ENCODE measurements around the gene SLC37A3. TPM values are rescaled to one million over a fixed set of nuclear protein-coding genes. Genes with fewer than 3 reads are reported as not detected.

Gene SLC37A3
- total RNA-seq, 1 donor from 2014 or later, result 37.0 TPM

DNA sequence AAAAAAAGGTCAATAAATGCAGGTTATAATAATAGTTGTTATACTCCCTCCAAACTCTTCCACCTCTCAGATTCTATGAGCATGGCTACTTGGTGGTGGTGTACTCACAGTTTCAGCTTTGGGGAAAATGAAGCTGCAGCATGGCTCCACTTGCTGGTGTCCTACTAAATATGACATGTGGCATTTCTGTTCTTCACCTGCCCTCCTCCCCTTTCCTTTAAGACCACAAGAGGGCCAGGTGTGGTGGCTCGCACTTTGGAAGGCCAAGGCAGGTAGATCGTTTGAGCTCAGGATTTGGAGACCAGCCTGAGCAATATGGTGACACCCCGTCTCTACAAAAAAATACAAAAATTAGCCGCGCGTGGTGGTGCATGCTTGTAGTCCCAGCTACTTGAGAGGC is 101.1 kb downstream of the SLC37A3 start:
- TF ChIP-seq, protein P1, sequence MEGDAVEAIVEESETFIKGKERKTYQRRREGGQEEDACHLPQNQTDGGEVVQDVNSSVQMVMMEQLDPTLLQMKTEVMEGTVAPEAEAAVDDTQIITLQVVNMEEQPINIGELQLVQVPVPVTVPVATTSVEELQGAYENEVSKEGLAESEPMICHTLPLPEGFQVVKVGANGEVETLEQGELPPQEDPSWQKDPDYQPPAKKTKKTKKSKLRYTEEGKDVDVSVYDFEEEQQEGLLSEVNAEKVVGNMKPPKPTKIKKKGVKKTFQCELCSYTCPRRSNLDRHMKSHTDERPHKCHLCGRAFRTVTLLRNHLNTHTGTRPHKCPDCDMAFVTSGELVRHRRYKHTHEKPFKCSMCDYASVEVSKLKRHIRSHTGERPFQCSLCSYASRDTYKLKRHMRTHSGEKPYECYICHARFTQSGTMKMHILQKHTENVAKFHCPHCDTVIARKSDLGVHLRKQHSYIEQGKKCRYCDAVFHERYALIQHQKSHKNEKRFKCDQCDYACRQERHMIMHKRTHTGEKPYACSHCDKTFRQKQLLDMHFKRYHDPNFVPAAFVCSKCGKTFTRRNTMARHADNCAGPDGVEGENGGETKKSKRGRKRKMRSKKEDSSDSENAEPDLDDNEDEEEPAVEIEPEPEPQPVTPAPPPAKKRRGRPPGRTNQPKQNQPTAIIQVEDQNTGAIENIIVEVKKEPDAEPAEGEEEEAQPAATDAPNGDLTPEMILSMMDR (conservative IDR thresholded peaks at IDR 0.05; ENCODE audit: low read depth, low read length), result peak; percentile 5
- H3K4me3 ChIP-seq (ENCODE audit: low read depth, low read length), result no peak overlapping the region
- no peak for DNase-seq (ENCODE audit: low read depth)

DNA sequence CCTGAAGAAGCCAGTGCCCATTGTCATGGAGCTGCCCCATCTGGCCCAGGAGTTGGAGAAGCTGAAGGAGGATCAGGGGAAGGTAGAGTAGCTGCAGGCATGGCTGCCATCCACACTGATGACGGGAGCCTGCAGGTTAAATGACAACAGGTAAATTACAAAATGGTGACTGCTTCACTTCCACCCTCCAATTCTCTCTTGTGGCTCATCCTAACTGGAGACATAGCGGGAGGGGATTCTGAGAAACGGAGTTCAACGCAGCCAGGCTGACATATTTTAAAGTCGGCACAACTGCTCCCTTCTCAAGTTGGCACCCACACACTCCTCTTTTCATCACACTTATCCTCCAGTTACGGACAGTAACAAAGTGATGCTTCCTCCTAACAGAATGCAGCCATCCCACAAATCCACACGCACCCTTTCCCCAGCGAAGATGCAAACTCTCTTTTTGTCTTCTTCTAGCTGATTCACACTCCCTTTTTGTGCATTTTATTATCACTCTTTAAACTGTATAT is 103.0 kb downstream of the SLC37A3 start:
- no peak for DNase-seq (ENCODE audit: low read depth)
- H3K4me3 ChIP-seq (ENCODE audit: low read depth, low read length), result no peak overlapping the region
- TF ChIP-seq, protein P1 (conservative IDR thresholded peaks at IDR 0.05; ENCODE audit: low read depth, low read length), result no peak

DNA sequence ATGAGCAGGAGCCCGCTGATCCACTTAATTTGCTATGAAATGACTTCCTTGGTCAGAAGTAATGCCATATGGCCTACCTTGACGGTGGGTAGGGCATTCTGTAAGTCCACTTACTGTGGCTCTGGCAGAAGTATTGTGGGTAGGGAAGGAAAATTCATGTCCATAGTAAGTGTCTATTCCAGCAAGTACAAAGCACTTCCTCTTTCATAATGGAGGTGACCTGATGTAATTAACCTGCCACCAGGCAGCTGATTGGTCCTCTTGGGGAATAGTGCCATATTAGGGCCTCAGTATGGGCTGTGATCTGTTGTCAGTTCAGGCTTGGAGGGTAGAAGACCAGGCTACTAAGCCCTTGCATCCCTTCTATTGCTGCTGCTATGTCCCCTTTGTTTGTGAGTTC is 103.9 kb downstream of the SLC37A3 start:
- DNase-seq (ENCODE audit: low read depth), result no peak
- H3K4me3 ChIP-seq (ENCODE audit: low read depth, low read length), result no peak overlapping the region
- TF ChIP-seq, protein P1 (conservative IDR thresholded peaks at IDR 0.05; ENCODE audit: low read depth, low read length), result no peak

DNA sequence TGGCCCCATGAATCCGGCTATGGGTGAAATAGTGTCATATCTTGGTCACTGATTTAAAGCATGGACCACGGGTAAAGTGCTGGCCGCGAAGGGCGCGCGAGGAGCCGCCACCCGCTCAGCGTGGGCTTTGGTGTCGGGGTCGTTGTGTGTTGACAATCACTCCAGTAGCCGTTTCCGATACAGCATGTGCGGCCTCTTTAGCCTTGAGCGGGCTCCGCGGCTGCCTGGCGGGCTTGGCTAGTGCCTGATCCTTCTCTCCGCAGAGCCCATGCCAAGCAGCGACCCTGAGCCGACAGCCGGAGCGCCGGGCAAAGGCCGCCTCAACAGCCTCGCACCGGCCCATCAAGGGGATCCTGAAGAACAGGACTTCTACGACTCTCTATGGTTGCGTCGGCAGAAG is 105.9 kb downstream of the SLC37A3 start:
- no peak for DNase-seq (ENCODE audit: low read depth)
- TF ChIP-seq, protein P1 (conservative IDR thresholded peaks at IDR 0.05; ENCODE audit: low read depth, low read length), result no peak
- no peak overlapping the region for H3K4me3 ChIP-seq (ENCODE audit: low read depth, low read length)

DNA sequence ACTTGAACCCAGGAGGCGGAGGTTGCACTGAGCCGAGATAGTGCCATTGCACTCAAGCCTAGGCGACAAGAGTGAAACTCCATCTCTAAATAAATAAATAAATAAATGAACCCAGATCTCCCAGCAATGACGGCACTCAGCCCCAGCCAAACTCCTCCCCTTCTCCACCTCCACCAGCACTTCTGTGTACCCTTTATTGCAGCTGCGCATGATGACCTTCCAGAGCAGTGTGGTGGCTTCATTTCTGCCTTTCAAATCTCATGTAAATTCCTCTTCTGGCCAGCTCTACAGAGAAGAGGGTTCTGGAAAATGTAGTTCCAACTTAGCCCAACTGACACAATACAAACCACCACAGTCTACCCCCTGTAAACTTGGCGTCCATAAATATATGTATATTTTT is 108.5 kb downstream of the SLC37A3 start:
- H3K4me3 ChIP-seq (ENCODE audit: low read depth, low read length), result no peak overlapping the region
- TF ChIP-seq, protein P1 (conservative IDR thresholded peaks at IDR 0.05; ENCODE audit: low read depth, low read length), result no peak
- no peak for DNase-seq (ENCODE audit: low read depth)

DNA sequence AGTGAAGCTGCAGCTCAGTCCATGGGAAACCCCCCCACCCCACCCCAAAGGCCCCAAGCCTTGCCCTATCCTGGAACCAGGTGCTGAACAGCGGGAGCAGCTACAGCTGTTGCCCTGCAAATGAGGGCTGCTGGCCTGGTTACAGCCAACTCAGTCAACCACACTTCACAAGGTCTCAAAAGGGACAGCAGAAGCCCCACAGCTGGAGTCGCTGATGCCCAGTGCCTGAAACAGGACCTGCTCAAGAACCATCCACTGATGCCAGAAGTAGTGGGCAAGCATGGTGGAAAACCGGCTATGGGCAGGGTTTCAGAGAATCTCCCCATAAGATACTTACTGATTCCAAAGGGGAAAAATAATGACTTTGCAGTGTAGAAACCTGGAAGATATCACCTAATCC is 110.3 kb downstream of the SLC37A3 start:
- DNase-seq (ENCODE audit: low read depth), result no peak
- no peak overlapping the region for H3K4me3 ChIP-seq (ENCODE audit: low read depth, low read length)
- TF ChIP-seq, protein P1 (conservative IDR thresholded peaks at IDR 0.05; ENCODE audit: low read depth, low read length), result no peak

DNA sequence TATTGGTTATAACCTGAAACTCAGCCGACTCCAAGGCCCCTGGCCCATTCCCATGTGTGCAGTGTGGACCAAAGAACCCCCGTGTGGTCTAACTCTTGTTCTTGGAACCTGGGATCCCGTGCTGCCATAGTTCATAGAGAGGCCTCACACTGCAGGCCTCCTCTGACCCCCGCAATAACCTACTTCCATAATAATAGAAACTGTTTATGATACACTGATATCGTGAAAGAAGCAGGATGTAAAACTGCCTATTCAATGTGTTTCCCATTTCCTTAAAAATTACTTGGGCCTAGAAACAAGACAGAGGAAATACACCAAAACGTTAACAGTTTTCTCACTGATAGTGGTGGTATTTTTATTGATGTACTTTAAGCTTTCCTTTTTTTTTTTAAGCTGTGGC is 112.4 kb downstream of the SLC37A3 start:
- TF ChIP-seq, protein P1 (conservative IDR thresholded peaks at IDR 0.05; ENCODE audit: low read depth, low read length), result no peak
- no peak for DNase-seq (ENCODE audit: low read depth)

More for the DNA sequence above, 112.4 kb downstream of the SLC37A3 start:
- no peak overlapping the region for H3K4me3 ChIP-seq (ENCODE audit: low read depth, low read length)
